DOHH2 (cell line): ENCODE results near the gene GJC2.

Experiments
- H3F3A ChIP-seq: fragments of 200-600 bp; sonication (generic), shearing (Covaris generic); 2 replicates; pipeline ENCODE4 v1.6.0; 2016; ENCODE audit warnings: antibody characterized with exemption, mild to moderate bottlenecking; ENCODE audit not compliant: control insufficient read depth, insufficient read depth
- H3K27ac ChIP-seq: fragments of 200-600 bp; sonication (generic); 2 replicates; pipeline ENCODE4 v1.5.1; 2014; ENCODE audit warnings: low read depth, mild to moderate bottlenecking, low read length, moderate library complexity
- H3K27me3 ChIP-seq: fragments of 200-600 bp; sonication (generic); 2 replicates; pipeline ENCODE4 v1.6.1; 2014; ENCODE audit warnings: mild to moderate bottlenecking, low read length, mixed read lengths; ENCODE audit not compliant: control insufficient read depth
- H3K36me3 ChIP-seq: fragments of 200-600 bp; sonication (generic); 2 replicates; pipeline ENCODE4 v1.6.1; 2014; ENCODE audit warnings: mild to moderate bottlenecking, low read length, moderate library complexity, mixed read lengths; ENCODE audit not compliant: control insufficient read depth
- H3K4me1 ChIP-seq: fragments of 200-600 bp; sonication (generic); 2 replicates; pipeline ENCODE4 v1.6.1; 2014; ENCODE audit warnings: mild to moderate bottlenecking, low read length, mixed read lengths; ENCODE audit not compliant: control insufficient read depth
- H3K4me2 ChIP-seq: fragments of 200-600 bp; sonication (generic); 2 replicates; pipeline ENCODE4 v1.6.0; 2014; ENCODE audit warnings: mild to moderate bottlenecking, low read length, moderate library complexity
- H3K4me3 ChIP-seq: fragments of 200-600 bp; sonication (generic); 2 replicates; pipeline ENCODE4 v1.5.1; 2014; ENCODE audit warnings: mild to moderate bottlenecking, low read length, mixed read lengths
- H3K79me2 ChIP-seq: fragments of 200-600 bp; sonication (generic); 2 replicates; pipeline ENCODE4 v1.6.1; 2014; ENCODE audit warnings: mild to moderate bottlenecking, low read length, mixed read lengths; ENCODE audit not compliant: control insufficient read depth
- H3K9me2 ChIP-seq: fragments of 200-600 bp; sonication (generic); replicated peaks from 2 replicates; pipeline ENCODE4 v1.6.1; 2014; ENCODE audit warnings: mild to moderate bottlenecking, low read length, mixed read lengths; ENCODE audit not compliant: control insufficient read depth
- H3K9me3 ChIP-seq: fragments of 200-600 bp; sonication (generic); 2 replicates; pipeline ENCODE4 v1.6.1; 2014; ENCODE audit warnings: antibody characterized with exemption, low read length, mixed read lengths; ENCODE audit not compliant: control insufficient read depth, insufficient read depth
- H4K20me1 ChIP-seq: fragments of 200-600 bp; sonication (generic); 2 replicates; pipeline ENCODE4 v1.6.0; 2014; ENCODE audit warnings: low read depth, mild to moderate bottlenecking, antibody characterized with exemption, low read length, moderate library complexity; ENCODE audit not compliant: control insufficient read depth, insufficient read depth
- EZH2phosphoT487 ChIP-seq: fragments of 200-600 bp; sonication (generic); IDR thresholded peaks from 2 replicates; pipeline ENCODE4 v1.6.1; 2017; ENCODE audit warnings: borderline replicate concordance, mild to moderate bottlenecking, antibody characterized with exemption, low read length, moderate library complexity, mixed read lengths
- TF ChIP-seq, protein P1 (sequence below): fragments of 200-600 bp; sonication (generic); IDR thresholded peaks from one replicate; pipeline ENCODE4 v1.5.1; 2014; ENCODE audit warnings: antibody characterized with exemption, mild to moderate bottlenecking, low read depth, low read length; ENCODE audit not compliant: poor library complexity, severe bottlenecking

Gene GJC2

DNA sequence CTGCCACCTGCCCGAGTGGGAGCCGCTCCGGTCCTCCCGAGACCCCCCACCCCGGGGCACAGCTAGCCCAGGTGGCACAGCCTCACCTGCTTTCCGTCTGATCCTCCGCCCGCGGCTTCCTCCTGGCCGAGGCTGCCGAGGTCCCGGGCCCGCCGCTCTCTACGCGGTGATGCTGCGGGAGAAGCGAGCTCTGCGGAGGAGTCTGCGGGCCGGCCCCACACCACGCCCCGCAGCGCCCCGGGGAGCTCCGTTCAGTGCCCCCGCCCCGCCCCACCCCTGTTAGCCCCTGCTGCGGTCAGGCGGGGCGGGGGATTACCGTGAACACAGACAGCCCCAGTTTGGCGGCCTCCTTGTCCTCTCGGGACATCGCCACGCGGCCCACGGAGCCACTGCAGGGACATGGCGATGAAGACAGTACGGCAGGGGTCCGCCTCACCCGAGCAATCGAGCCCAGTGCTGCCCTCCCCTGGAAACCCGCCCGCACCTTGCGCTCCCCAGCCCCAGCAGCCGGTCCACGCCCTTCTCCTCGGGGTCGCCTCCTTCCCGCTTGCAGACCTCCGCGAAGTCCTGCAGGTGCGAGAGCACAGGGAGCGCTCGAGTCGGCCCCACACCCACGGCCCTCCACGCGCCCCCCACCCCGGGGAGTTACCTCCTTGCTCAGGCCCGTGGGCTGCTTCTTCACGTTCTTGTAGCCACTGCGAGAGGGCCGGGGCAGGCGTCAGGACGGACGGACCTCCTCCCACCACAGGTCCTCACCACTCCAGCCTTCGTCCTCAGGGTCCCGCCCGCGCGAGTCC lies 47.5 kb upstream of the GJC2 start:
- peaks cover 24% of the 10 kb centered on the region for H3K4me1 ChIP-seq
- H4K20me1 ChIP-seq, result peaks cover 2% of the 10 kb centered on the region; the same call in 1 of the 2 replicates
- no peaks in the 10 kb centered on the region for H3K27me3 ChIP-seq
- peaks cover 20% of the 10 kb centered on the region for H3F3A ChIP-seq
- no peaks in the 10 kb centered on the region for H3K9me3 ChIP-seq
- H3K27ac ChIP-seq, result peak overlapping the region; percentile 36; the same call in 1 of the 2 replicates
- no peaks in the 10 kb centered on the region for H3K9me2 ChIP-seq
- peaks cover 61% of the 10 kb centered on the region for H3K36me3 ChIP-seq
- peak overlapping the region; percentile 93 for H3K4me3 ChIP-seq
- H3K4me2 ChIP-seq, result peak overlapping the region; percentile 63
- TF ChIP-seq, protein P1, sequence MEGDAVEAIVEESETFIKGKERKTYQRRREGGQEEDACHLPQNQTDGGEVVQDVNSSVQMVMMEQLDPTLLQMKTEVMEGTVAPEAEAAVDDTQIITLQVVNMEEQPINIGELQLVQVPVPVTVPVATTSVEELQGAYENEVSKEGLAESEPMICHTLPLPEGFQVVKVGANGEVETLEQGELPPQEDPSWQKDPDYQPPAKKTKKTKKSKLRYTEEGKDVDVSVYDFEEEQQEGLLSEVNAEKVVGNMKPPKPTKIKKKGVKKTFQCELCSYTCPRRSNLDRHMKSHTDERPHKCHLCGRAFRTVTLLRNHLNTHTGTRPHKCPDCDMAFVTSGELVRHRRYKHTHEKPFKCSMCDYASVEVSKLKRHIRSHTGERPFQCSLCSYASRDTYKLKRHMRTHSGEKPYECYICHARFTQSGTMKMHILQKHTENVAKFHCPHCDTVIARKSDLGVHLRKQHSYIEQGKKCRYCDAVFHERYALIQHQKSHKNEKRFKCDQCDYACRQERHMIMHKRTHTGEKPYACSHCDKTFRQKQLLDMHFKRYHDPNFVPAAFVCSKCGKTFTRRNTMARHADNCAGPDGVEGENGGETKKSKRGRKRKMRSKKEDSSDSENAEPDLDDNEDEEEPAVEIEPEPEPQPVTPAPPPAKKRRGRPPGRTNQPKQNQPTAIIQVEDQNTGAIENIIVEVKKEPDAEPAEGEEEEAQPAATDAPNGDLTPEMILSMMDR, result peak; percentile 47
- no peak for TF ChIP-seq EZH2phosphoT487
- peaks cover 45% of the 10 kb centered on the region for H3K79me2 ChIP-seq

DNA sequence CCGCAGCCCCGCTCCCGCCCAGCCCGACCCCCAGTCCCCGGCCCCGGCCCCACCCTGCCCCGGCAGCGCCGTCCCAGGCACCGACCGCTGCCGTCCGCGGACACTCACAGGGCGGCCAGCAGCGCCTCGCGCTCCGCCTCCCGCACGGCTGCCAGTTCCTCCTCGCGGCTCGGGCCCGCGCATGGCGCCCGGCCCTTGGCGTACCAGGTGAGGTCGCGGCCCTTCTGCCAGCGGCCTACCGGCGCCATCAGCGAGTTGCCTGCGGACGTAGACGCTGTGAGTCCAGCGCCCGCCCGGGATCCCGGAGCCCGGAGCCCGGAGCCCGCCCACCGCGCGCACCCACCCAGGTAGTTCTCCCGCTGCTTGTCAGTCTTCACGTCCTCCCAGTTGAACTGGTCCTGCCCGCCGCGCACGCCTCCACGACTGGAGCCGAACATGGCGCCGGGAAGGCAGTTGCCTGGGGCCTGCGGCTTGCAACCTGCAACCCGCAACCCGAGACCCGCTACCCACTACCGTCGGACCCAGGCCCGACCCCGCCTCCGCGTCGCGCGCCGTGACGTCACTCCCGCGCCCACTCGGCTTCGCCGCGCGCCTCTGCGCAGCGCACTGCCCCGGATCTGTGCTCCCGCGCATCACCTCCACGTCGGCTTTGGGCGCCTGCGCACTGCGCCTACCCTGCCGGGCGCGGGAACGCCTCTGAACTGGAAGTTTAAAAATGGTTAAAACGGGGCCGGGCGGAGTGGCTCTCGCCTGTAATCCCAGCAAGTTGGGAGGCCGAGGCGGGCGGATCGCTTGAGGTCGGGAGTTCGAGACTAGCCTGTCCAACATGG lies 46.7 kb upstream of the GJC2 start, which contains the start of gene C1orf35:
Gene C1orf35 (minus strand): TSS at position 535 of the 830 bp plus-strand sequence. CDS start 98 bp downstream, at position 437.
- TF ChIP-seq EZH2phosphoT487, result no peak
- TF ChIP-seq, protein P1, result no peak
- peaks cover 45% of the 10 kb centered on the region for H3K79me2 ChIP-seq

DNA sequence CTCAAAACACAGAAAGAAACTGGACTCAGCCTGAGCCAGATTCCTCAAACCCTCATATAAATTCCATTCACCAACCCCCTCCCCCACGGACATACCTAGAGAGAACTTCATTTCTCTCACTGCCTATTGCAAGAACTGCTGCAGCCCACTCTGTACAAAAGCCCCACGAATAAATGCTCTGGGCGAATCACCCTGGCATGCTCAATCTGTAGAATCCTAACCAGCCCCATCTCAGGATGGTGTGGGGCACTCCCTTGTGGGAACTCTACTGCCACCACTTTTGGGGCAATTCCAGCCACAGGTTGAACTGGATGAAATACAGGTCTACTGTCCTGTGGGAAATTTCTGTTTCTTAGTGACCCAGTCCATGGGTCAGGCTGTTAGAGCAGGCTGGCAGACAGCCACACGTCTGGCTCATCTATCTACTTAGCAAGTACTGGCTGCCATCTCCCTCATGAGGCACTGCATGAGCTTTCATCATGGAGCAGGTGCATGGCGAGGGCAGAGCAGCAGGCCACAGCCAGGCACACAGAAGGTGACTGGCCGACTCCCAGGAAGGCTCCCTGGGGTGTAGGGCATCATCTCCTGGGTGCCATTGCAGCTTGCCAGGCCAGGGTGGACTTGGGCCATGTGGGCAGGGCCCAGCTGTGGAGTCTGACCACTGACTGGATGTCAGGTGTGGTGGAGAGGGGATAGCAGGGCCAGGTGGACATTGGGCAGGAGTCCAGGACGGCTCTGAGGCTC lies 45.0 kb upstream of the GJC2 start:
- peak overlapping the region; percentile 93 for H3K4me3 ChIP-seq
- H3K36me3 ChIP-seq, result peaks cover 42% of the 10 kb centered on the region
- no peaks in the 10 kb centered on the region; the same call in 1 of the 2 replicates for H4K20me1 ChIP-seq
- H3K79me2 ChIP-seq, result peaks cover 45% of the 10 kb centered on the region
- TF ChIP-seq, protein P1, result no peak
- TF ChIP-seq EZH2phosphoT487, result no peak
- H3K4me1 ChIP-seq, result peaks cover 34% of the 10 kb centered on the region
- no peak overlapping the region for H3K27ac ChIP-seq
- no peaks in the 10 kb centered on the region for H3K9me2 ChIP-seq
- no peaks in the 10 kb centered on the region for H3K9me3 ChIP-seq
- peak overlapping the region; percentile 63 for H3K4me2 ChIP-seq
- peaks cover 16% of the 10 kb centered on the region for H3F3A ChIP-seq
- no peaks in the 10 kb centered on the region for H3K27me3 ChIP-seq

More for the DNA sequence above, 46.7 kb upstream of the GJC2 start, which contains the start of gene C1orf35:
- Histone ChIP-seq H3K36me3 (peaks cover 58% of the 10 kb centered on the region), H3K4me2 (peak within 1 kb of the TSS; percentile 63), H3K27me3 (no peaks in the 10 kb centered on the region), H3K4me3 (peak within 1 kb of the TSS; percentile 93), H3K27ac (peak within 1 kb of the TSS; percentile 64), H4K20me1 (no peaks in the 10 kb centered on the region; the same call in 1 of the 2 replicates), H3K4me1 (peaks cover 29% of the 10 kb centered on the region), H3K9me2 (no peaks in the 10 kb centered on the region), H3F3A (peaks cover 20% of the 10 kb centered on the region), H3K9me3 (no peaks in the 10 kb centered on the region)
